ENCODE data around the gene STAG1. TPM values are rescaled to one million over a fixed set of nuclear protein-coding genes. Genes with fewer than 3 reads are reported as not detected.
A peak's percentile ranks its signal among the peaks of the same experiment; 100 is the strongest.

The STAG1 gene
- polyA plus RNA-seq, 3 donors, result 7.2 to 10.0 (median 7.5) TPM

GRCh38 chr3:136334209-136334608 lies 418.0 kb downstream of the STAG1 start:
- no peak for TF ChIP-seq CTCF (IDR thresholded peaks at IDR 0.05)
- no peak overlapping the region for H3K27ac ChIP-seq (ENCODE audit: low read depth in 1 of 2, low read length in 2 of 2)
- DNase-seq, result no peak
- Mint-ChIP-seq H3K4me1 (no peaks in the 10 kb centered on the region), H3K27me3 (ENCODE audit: low read depth in 3 of 3) (no peaks in the 10 kb centered on the region), H3K9me3 (no peaks in the 10 kb centered on the region), H3K36me3 (peaks cover 68 to 73% of the 10 kb centered on the region in 2 donors), H3K4me3 (no peak overlapping the region), H3K27ac (peak overlapping the region in 2 of 7 donors; percentile 4 to 36)
- H3K4me3 ChIP-seq (replicated peaks in 1 of 3; ENCODE audit: low read depth in 2 of 3, low read length in 3 of 3), result no peak overlapping the region
- intact Hi-C loops (cut with micrococcal nuclease), result no loop called here
- H2AFZ ChIP-seq (ENCODE audit: insufficient read depth, low read depth, low read length, poor library complexity, severe bottlenecking), result no peak overlapping the region
- H3K79me2 ChIP-seq (ENCODE audit: insufficient read depth, low read length), result no peaks in the 10 kb centered on the region
- H3K9ac ChIP-seq (ENCODE audit: insufficient read depth, low read length, poor library complexity, severe bottlenecking), result no peak overlapping the region
- H3K27me3 ChIP-seq (ENCODE audit: control insufficient read depth in 2 of 2, insufficient read depth in 2 of 2, low read length in 2 of 2), result no peaks in the 10 kb centered on the region
- no peaks in the 10 kb centered on the region for H3K9me3 ChIP-seq (replicated peaks in 1 of 2; ENCODE audit: control insufficient read depth in 1 of 2, insufficient read depth in 1 of 2, low read length in 2 of 2)
- no peaks in the 10 kb centered on the region for H3K4me1 ChIP-seq (ENCODE audit: control insufficient read depth in 1 of 2, insufficient read depth in 2 of 2, low read length in 2 of 2)
- no peak overlapping the region for H3K4me2 ChIP-seq (replicated peaks; ENCODE audit: extremely low read depth, low read length, poor library complexity, severe bottlenecking)
- peaks cover 44 to 70% of the 10 kb centered on the region in 2 donors for H3K36me3 ChIP-seq (replicated peaks in 1 of 2; ENCODE audit: control insufficient read depth in 1 of 2, insufficient read depth in 2 of 2, low read length in 2 of 2)
- no peaks in the 10 kb centered on the region for H4K20me1 ChIP-seq (ENCODE audit: insufficient read depth, low read length)

GRCh38 chr3:136332776-136333175 lies 419.4 kb downstream of the STAG1 start:
- Histone ChIP-seq H3K9me3 (replicated peaks in 1 of 2; ENCODE audit: control insufficient read depth in 1 of 2, insufficient read depth in 1 of 2, low read length in 2 of 2) (no peaks in the 10 kb centered on the region), H3K27me3 (ENCODE audit: control insufficient read depth in 2 of 2, insufficient read depth in 2 of 2, low read length in 2 of 2) (no peaks in the 10 kb centered on the region), H2AFZ (ENCODE audit: insufficient read depth, low read depth, low read length, poor library complexity, severe bottlenecking) (no peak overlapping the region), H3K79me2 (ENCODE audit: insufficient read depth, low read length) (no peaks in the 10 kb centered on the region), H3K4me1 (ENCODE audit: control insufficient read depth in 1 of 2, insufficient read depth in 2 of 2, low read length in 2 of 2) (no peaks in the 10 kb centered on the region), H3K4me2 (replicated peaks; ENCODE audit: extremely low read depth, low read length, poor library complexity, severe bottlenecking) (no peak overlapping the region), H3K9ac (ENCODE audit: insufficient read depth, low read length, poor library complexity, severe bottlenecking) (no peak overlapping the region), H3K36me3 (replicated peaks in 1 of 2; ENCODE audit: control insufficient read depth in 1 of 2, insufficient read depth in 2 of 2, low read length in 2 of 2) (peaks cover 39 to 70% of the 10 kb centered on the region in 2 donors), H3K4me3 (replicated peaks in 1 of 3; ENCODE audit: low read depth in 2 of 3, low read length in 3 of 3) (no peak overlapping the region), H3K27ac (ENCODE audit: low read depth in 1 of 2, low read length in 2 of 2) (no peak overlapping the region), H4K20me1 (ENCODE audit: insufficient read depth, low read length) (no peaks in the 10 kb centered on the region)
- no peak for TF ChIP-seq CTCF (IDR thresholded peaks at IDR 0.05)
- peaks cover 72 to 74% of the 10 kb centered on the region in 2 donors for H3K36me3 Mint-ChIP-seq
- no peaks in the 10 kb centered on the region for H3K4me1 Mint-ChIP-seq
- H3K27me3 Mint-ChIP-seq (ENCODE audit: low read depth in 3 of 3), result no peaks in the 10 kb centered on the region
- no peaks in the 10 kb centered on the region for H3K9me3 Mint-ChIP-seq
- DNase-seq, result no peak
- H3K4me3 Mint-ChIP-seq, result no peak overlapping the region
- H3K27ac Mint-ChIP-seq, result peak overlapping the region in 3 of 7 donors; percentile 20 to 50 (median 43)
- intact Hi-C loops (cut with micrococcal nuclease), result no loop called here

Data from CD14-positive monocyte (primary cell).